Activated CD4-positive, alpha-beta T cell treated with anti-CD3 and anti-CD28 coated beads, Interleukin-2, amount 50 U/mL, for 1 hour (primary cell): Measurements from ENCODE around the gene CDH23.

Source experiments
- DNase-seq: peaks from one replicate; pipeline ENCODE4 v3.0.0-alpha.2; 2020

The CDH23 gene

DNA sequence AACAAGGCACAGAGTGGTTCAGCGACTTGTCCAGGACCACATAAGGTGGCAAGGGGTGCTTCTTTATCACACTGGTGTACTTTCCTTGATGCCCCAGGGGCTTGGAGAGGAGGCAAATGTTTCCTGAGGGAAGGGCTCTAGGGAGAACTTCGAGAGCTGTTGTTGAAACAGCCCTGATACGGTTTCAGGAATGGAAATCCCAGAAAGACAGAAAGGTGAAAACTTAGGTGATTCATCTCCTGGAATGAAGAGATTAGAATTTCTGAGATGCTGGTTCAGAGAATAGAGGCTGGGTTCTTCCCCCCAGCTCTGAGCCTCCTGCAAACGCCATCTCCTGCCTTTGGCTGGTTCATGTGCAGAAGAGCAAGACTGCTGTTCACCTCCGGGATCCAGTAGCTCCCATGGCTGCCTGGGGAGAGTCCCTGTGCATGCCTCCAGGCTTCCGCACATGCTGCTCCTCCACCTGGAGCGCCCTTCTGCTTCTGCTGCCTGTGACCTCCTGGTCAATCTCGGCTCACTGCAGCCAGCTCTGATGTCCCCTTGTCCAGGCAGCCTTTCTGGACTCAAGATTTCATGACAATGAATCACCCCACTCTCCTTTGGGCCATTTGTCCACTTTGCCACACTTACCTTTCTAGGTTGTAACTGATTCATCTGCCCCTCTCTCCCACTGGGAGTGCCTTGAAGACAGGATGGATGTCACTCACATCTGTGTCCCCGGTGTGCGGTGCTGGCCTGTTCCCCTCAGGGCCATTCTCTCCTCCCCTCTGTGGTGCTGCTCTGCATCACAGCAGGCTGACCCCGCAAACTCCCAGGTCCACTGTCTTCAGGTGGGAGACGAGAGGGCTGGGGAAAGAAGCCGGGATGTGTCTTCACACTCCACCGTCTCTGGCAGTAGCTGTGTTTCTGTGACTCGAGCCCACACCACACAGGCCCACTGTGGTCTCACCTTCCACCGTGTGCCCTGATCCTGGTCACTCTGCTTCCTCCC is 3.6 kb upstream of the CDH23 start:
- DNase-seq, result no peak

DNA sequence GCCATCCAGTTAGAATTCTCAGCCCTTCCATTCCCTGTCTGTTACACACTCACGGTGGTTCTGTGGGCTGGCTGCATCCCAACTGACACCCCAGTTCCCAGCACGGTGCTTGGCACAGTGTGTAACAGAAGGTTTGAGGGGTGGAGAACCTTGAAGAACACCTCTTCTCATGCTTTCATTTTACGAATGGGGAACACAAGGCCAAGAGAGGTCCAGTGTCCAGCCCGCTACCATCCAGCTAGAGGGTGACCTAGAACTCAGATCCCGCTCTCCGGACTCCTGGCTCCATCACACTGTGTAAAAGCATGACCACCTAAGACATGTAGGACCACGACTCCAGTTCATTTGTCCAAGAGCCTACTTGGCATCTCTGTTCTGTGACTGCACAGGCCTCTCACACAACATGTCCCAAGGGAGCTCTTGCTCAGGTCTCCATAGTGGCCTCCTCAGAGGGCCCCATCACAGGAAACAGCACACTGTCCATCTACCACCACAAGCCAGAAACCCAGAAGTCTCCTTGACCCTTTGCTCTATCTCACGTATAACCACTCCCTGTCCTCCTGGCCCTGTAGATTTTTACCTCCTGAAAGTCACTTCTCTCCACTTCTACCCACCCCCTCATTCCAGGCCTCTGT is 2.8 kb upstream of the CDH23 start:
- no peak for DNase-seq

DNA sequence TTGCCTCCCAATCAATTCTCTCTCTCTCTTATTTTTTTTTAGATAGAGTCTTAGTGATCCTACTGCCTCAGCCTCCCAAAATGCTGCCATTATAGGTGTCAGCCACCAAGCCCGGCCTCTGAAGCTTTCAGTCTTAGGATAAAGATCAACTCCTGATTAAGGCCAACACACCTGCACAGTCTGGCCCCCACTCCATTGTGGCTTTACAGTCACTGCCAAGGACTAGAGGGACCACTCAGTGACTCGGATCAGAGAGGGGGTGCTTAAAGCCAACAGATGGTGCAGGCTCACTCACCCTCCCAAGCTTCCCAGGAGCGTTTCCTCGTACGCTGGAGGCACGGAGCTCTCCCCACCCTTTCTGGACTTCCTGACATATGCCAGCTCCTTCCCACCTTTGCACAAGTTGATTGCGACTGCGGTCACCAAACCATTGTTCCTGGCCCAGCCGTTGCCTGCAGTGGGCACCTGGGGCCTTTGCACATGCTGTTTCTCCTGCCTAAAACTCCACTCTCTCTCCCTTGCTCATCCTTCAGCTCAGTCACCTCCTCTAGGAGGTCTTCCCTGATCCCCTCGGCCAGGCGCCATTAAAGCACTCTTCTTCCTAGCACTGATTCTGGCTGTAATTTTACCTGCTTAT is 1.7 kb upstream of the CDH23 start:
- no peak for DNase-seq

DNA sequence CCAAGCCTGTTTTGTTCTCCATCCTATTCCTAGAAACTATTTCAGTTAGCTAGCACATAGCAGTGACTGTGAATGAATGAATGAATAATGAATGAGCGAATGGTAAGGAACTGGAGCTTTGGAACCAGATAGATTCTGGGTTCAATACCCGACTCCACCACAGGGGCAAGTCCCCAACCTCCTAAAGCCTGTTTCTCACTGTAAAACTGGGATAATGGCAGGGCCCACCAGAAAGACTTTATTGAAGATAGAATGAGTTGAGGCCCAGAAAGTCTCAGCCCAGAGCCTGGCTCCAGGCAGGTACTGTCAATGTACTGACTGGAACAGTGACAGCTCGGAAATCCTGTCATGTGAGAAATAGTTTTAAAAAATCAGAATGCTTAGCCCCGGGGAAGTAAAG is 1.1 kb upstream of the CDH23 start:
- no peak for DNase-seq

DNA sequence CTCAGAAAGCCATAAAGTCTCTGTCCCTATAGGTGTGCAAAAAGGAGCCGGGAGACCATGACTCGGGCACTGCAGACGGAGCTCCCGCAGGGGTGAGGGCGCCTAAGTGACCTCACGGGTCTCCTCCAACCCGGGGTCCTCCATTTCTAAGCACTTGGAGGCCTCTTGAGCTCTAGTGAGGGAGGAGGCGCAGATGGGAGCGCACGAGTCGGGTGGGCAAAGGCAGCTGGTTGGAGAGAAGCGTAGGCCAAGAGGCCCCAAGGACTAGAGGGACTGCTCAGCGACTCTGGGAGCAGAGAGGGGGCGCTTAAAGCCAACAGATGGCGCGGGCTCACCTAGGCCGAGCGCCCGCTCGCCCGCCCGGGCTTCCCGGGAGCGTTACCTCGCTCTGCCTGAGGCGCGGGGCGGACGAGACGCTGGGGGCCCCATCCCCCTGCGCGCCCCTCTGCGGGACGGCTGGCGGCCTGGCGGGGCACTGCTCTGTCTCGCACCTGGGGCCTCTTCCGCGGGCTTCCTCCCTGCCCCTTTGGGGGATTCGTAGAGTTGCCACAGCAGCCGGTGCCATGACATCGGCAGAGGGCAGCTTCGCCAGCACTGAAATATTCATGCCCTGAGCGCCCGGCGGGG is 523 bp upstream of the CDH23 start:
- no peak for DNase-seq

DNA sequence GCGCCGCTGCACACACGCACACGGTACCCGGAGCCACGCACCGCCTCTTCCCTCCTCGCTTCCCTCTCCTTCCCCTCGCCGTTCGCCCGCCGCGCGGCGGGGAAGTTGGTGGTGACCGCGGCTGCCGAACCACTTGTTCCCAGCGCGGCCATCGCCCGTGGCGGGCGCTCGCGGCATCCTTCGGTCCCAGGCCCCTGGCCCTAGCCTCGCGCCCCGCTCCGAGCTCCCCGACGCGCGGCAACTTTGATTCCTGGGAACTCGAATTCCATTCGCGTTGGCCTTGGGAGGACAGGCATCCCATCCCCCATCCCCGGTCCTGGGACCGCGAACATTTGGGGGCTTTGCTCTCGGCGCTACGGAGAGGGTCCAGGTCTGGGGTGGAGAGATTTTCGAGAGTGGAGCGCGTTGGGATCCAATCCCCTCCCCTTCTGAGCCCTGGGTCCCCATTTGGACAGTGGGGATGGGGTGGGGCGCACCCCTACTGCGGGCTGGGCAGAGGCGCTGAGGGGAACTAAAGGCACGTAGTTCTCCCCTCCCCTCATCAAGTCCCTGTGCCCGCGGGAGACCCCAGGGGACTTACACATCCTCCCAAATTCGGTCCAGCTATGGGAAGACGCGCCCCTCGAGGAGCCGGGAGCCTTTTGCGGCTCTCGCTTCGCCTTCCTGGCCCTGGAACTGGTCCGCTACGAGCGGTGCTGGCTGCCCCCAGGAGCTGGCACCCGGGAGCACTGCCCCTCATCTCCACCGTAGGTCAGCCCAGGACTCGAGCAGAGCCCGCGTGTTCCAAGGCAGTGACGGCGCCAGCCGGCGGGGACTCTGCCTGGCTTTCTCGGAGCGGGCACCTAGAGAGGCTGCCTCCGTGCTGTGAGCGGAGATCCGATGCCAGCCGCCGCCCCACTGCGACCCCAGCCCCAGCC is 834 bp downstream of the CDH23 start:
- DNase-seq, result no peak

DNA sequence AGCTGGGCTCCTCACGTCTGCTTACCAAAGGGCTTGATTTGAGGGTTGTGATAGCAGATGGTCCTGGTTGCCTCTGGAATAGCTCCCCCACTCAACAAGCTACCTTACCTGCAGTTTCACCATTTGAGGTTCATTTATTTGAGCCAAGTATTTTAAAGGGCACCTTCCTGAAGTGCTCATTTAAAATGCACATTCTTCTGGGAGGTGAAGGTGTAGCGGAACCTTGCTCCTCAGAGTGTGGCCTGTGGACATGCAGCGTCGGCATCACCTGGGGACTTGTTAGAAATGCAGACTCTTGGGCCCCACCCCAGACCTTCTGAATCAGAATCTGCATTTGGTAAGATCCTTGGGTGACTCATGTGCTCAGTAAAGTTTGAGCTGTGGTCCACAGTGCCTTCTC is 2.3 kb downstream of the CDH23 start:
- DNase-seq, result no peak

DNA sequence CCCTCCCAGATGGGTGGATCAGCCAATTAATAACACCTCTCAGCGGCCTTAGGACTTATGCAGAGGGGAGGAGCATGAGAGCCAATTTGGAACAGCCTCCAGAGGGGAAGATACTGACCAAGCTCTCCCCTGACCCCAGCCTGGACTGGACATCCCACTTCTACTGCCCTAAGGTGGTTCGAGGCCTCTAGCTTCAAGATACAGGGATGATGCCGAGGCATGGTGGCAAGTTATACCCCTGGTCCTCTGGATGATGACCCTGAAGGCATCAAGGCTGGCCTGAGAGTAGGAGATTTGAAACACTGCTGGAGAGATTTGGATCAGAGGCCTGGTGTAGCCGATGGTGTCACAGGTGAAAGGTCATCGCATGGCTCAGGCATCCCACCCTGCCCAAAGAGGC is 3.2 kb downstream of the CDH23 start:
- DNase-seq, result no peak

DNA sequence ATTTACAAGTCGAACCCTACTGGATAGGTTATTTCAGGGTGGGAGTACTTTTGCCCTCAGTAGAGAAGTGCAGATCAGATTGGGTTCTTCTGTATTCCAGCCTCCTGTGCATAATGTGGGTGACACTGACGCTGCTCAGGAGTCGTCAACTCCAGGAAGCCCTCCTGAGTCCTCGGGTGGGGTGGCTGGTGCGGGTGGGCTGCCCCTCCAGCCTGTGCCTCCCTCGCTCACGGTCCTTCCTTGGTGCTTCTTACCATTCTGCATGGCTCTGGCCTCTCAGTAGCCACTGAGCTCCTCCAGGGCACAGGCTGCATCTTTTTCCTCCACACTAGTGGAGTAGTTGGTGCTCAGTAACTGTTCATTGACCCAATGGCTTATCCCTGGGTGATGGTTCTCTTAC is 4.3 kb downstream of the CDH23 start:
- no peak for DNase-seq

DNA sequence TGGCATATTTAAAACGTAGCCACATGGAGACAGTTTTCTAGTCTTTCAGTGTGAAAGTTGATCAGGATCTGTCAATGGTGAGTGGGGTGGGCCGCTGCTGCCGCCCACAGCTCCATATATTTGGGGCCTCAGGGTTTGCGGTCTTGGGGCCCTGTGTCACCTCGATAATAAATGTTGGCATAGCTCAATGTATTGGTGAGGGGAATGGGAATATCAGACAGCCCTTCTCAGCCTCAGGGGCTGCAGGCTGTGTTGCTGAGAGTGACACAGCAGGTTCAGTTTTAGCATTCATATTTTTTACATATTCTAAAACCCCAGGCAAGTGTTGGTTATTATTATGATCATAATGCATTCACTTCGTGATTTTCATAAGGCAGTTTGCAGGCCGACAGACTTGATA is 5.3 kb downstream of the CDH23 start:
- DNase-seq, result no peak

DNA sequence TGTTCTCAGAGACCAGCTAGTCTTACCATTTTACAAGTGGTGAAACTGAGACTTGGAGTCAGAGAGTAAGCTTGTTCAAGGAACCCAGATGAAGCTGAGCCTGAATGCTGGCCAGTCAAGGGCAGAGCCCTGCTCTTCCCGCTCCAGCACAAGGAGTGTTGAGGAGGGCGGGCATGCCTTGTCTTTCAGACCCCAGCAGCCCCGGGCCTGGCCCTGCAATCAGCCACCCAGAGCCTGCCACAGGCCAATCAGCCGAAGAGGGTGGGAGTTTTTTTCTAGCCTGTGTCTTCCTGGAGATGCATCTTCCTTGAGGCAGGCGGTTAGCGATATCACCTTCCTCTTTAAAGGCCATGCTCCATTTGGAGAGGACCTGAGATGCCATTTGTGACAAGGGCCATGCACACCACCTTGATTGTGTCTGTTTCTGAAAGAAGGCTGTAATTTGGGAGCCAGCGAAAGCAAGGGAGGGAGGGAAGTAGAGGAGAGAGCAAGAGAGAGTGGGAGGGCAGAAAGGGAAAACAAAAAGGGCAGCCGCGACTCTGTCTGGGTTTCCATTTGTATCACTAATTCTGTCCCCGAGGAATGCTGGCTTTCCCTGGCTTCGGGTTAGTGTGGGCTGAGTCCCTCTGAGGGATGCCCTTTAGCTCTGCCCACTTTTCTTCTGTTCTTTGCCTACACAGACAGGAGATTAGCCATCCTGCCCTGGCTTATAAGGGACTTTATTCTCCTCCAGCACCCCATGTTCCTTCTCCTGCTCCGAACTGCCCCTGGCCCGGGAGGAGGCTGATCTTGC is 8.0 kb downstream of the CDH23 start:
- no peak for DNase-seq

DNA sequence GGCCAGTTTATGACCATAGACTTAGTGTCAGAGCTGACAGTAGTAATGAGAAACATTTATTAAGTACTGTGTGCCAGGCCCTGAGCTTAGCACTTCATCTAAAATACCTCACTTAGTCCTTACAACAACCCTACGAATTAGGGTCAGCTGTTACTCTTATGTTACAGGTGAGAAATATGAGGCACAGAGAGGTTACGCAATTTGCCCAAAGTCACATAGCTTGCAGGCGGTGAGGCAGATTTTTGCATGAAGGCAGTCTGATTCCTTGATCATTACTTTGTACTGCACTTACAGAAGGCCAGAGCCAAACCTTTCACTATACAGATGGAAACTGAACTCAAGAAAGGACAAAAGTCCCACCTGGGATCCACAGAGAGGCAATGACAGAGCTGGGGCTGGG is 10.2 kb downstream of the CDH23 start:
- no peak for DNase-seq

DNA sequence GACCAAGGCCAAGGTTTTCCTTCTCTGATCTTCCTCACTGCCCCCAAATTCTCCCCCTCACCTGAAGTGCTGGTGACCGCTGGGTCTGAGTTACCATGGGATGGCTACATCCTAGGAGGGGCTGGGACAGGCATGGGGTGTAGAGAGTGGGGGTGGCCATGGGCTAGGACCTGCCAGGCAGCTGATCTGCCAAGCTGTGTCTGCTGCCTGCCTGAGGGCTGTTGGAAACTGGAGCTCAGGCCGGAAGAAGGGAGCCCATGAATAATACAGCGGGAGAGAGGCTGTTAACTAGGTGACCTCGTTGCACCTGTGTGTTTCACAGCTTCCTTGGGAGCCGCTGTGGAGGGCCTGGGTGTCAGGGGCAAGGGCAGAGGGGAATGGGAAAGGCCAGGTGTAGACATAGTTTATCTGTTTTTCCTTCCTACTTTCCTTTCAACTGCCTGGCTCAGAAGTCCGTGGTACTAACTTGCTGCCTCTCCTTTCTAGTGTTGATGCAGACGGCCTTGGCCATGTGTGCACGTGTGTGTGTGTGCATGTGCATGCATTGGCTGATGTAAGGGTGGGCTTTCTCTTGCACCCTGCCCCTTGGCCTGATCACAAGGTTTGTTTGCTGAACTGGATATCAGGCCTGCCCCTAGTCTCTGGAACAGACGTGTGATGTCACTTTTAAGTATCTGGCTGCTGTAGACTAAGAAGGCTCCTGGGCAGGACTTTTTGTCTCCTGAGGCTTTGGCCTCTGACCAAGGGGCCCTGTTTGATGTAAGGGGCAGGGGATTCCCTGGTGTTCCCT is 11.9 kb downstream of the CDH23 start:
- DNase-seq, result no peak

DNA sequence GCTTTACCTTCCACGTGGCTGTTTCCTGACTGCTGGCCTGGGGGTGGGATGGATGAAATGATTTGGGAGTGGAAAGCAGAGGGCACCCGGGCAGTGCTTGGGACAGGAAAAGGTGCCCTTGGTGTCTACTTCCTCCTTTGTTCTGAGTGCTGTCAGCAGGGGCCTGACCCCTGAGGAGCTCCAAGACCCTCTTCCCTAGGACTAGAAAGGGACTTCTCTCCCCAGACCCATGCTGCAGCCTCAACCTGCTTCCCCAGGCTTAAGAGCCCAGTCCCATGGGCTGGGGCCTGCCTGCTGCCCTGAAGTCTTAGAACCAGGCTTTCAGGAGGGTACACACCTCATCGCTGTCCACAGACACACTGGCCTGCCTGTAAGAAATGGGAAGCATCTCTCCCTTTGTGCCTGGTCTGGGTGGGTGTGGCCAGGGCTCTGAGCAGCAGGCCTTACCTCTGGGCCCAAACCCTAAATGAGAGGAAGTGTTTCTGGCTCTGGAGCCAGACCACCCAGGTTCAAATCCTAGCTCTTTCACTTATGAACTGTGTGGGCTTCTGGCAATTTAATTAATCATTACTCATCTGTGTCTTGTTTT is 12.9 kb downstream of the CDH23 start:
- no peak for DNase-seq

DNA sequence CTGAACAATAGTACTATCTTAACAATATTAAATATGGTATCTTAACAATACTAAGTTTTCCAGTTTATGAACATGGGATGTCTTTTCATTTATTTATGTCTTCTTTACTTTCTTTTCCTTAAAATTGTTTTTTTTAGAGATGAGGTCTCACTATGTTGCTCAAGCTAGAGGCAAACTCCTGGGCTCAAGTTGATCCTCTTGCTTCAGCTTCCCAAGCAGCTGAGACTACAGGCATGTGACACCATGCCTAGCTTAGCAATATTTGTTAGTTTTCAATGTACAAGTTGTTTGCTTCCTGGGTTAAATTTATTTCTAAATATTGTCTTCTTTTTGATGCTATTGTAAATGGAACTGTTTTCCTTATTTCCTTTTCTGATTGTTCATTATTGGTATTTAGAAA is 16.9 kb downstream of the CDH23 start:
- DNase-seq, result no peak

DNA sequence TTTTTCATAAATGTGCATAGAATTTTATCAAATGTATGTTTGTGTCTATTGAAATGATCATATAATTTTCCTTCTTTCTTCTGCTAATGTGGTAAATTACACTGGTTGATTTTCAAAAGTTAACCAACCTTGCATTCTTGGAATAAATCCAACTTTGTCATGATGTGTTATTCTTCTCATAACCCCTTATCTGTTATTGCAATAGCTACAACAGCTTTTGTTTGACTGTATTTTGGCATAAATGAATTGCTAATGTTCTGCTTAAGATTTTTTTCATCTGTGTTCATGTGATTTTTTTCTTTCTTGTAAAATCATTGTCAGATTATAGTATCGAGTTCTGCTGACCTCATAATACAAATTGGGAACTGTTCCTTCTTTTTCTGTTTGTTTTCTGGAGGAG is 17.6 kb downstream of the CDH23 start:
- no peak for DNase-seq

DNA sequence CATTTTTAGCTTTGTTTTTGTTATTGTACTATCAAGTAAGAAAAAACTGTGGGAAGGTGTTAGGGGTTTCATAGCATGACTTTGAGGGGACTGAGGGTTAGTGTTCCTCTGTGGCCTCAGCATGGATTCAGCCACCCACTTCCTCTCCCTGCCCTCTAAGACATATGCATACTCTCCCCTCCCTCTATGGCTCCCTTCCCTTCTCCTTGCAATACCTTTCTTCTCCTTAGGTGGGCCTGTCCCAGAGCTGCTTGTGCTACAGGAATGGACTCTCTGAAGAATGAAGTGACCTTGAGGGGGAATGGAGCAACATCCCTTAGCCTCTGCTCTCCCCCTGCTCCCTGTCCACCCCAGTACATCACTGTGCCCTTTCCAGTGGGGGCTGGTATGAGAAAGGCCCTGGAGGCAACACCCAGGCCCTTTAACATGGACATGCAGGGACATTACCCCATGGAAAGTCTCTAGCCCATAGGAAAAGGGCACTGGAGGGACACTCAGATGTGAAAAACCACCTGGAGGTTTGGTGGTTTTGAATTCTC is 22.4 kb downstream of the CDH23 start:
- no peak for DNase-seq

DNA sequence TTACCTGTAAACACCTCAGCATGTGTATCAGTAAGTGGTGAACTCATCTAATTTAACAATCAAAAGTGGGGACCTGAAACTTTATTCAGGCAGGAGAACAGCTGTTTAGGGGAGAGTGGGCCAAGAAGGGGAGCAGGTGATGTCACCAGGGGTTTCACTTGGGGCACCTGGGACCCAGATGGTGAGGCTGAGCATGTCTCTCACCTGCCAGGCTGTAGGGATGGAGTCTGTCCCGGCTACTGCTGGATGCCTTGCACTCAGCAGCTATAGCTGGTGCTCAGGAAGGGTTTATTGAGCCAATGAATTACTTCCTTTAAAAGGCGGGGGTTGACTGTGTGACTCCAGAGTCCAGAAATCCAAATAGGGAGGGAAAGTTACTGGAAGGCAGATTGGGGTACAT is 23.0 kb downstream of the CDH23 start:
- DNase-seq, result no peak

DNA sequence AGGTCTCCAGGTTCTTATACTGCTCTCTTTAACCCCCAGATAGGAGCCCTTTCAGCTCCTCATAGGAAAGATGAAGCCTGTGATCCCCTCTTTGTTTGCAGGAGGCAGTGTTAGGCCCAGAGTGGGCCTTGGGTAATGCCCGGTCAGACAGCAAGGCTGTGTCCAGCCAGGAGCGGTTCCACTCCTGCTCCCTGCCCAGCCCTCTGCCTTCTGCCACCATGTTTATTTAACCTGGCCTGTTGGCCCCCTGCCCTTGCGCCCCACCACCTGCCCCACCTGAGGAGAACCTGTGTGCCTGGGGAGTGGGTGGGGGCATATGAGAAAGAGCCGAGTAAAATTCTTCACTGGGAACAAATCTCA is 24.3 kb downstream of the CDH23 start:
- no peak for DNase-seq

DNA sequence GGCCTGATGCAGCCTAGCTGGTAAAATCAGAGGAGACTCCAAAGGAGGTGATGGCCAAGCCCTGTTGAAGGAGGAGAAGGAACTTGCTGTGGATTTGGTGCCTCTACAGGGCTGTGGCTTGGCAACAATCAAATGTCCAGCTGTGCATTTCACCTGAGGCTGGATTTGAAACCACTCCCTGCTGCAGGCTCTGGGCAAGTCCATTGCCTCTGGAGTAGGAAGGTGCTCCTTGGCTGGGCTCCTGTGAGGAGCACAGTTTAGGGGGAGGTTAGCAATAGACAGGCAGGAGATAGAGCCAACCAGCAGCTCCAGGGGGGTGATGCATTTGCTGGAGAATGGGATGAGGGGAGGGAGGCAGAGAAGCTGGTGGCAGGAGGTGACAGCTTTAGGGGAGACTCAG is 26.5 kb downstream of the CDH23 start:
- no peak for DNase-seq
